HUDEP-2 (cell line): ENCODE results near the gene RFLNA.
"Not testable (repeated sequence)": the region's sequence is repeated elsewhere in the genome, so short reads cannot be mapped to it uniquely, and the experiment has no call there.

Experiments
- DNase-seq, 76 experiments: peaks; one replicate each; lab custom pipeline; 2025; ENCODE audit not compliant: unreplicated experiment in 76 of 76; lab: John Stamatoyannopoulos, UW

Gene RFLNA

DNA sequence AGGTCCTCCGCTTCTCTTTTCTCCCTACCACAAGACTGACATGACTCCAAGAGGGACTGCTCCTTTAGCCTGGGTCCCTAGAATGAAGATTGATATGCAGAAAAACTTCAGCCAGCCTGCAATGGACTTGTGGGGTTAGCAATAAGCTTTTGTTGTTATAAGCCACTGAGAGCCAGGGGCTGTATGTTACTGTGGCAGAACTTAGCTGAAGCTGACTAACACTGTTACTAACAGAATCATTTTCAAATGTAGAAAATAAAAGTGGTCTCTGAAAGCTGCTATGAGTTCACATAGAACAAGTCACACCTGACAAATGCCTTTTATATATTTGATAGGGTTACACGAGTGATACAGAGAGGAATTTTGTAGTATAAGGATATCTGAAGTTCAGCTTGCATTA is 13.6 kb upstream of the RFLNA start:
- no peak for DNase-seq

DNA sequence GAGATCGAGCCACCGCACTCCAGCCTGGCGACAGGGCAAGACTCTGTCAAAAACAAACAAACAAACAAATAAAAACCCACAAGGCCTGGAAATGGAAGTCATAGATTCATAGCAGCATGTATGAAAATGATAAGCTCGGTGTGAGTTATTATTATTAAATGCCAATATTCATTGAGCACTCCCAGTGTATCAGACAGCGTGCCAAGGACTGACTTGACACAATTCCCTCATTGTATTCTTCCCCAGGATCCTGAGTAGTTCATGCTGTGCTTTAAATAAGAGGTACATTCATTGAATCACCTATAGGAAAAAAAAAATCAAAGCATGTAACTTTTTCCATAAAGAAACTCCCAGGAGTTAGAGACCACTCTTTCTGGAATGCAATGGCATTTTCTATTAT is 12.6 kb upstream of the RFLNA start:
- no peak for DNase-seq

DNA sequence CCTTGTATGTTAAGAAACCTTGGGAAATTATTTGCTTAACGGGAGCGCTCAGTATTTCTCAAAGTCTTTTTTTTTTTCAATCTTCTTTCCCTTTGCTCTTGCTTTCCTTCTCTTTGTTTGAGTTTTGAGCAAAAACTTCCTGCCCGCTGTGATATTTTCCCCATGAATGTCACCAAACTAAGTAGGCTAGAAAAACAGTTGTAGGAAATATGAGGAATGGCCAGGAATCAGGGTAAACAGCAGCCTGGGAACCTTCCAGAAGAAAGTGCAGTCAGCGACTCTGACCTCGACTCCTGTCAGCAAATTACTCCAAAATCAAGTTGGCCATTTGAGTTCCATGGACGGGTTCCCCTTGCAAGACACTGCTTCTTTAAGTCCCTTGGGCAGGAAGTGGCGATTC is 11.6 kb upstream of the RFLNA start:
- DNase-seq: no peak

DNA sequence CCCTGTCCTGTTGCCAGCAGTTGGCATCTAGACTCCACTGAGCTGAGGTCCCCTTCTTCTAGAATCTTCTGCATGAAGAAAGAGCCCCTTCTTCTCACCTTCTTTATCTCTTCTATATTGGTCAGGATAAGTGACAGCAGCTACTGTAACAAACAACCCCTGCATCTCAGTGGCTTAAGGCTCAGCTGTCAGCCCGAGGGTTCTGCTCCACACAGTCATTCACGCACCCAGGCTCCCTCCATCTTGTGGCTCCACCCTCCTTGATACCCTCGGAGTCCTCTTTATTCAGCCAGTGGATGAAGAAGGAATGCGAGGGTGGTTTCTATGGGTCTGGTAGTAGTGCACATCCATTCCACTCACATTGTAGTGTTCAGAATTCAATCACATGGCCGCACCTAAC is 10.5 kb upstream of the RFLNA start:
- DNase-seq: no peak

DNA sequence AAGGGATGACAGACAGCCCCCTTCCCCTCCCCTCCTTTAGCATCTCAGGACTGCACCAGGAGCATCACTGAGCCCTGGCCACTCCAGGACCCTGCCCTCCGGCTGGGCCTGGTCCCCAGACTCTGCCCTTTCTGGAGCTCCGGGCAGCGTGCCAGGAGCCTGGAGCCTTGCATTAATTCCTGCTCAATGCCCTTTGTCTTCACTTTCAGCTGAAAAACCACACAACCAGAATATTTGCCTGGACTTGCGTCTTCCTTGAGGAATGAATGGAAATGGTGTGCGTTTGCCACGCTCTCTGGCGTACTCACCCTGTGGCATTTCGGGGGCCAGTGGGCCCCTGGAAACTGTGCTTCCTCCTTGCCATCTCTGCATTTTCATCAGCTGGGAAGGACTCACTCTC is 8.5 kb upstream of the RFLNA start:
- DNase-seq: no peak

DNA sequence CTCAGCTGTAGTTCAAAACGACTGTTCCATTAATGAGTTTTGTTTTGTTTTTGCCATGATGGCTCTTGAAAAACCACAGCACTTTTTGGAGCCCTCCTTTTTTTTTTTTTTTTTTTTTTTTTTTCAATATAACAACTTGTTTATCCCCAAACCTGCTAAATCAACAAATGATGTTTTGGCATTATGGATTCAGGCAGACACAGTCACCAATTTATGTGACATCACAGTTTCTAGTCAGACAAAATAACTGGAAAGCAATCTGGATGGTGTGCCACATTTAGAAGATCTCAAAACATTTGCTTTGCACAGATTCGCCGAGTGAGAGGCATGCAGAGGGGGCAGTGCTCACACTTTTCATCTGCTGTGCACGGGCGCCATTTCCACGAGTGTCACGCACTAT is 7.9 kb upstream of the RFLNA start:
- no peak for DNase-seq

DNA sequence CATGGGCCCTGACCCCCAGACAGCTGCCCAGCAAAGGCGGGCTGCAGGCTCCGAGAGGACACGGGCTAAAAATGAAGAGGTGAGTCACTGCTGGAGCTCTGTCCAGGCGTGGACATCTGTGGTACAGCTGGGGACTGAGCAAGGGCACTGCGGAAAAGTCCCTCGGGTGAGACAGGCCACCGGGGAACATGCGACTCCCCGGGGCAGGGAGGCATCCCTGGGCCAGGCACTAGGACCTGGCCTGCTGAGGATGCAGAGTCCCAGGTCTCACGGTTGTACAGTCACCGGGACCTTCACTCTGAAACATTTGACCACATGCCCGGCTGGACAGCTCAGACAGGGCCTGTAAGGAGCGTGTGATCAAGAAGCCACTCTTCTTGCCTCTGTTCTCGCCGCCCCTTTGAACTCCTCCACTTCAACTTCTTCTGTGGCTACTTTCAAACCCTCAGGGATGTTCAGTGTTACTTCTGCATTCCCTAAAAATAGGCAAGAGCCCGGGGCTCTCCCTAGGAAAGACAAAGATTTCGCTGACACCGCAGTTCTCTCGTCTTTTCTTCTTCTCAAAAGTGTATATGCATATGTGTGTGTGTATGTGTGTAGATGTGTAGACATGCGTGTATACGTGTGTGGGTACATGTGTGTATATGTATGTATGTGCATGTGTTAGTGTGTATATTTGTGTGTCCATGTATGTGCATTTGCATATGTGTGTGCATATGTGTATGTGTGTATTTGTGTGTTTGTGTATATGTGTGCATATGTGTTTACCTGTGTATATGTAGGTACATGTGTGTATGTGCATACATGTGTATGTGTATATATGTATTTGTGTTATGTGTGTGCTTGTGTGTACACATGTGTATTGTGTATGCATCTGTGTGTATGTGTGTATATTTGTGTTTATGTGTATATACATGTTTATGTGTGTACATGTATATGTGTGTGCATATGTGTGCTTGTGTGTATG is 5.0 kb upstream of the RFLNA start:
- DNase-seq: no peak

DNA sequence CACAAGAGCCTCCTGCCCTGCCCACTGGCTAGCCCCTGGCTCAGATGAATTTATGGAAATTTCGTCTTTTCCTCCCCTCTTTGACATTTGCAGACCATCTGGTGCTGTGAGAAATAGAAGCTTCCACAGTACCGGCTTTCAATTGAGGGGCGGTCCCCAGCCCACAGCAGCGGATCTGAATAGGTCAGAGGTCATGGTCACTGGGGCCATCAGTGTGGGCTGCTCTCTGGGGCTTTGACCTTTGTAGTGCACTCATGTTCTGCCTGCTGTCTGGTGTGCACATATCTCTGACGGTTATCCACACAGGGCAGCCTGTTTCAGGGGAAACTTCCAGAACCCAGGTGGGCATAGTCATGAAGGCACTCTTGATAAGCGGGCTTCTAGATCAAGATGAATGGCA is 2.5 kb upstream of the RFLNA start:
- DNase-seq: no peak

DNA sequence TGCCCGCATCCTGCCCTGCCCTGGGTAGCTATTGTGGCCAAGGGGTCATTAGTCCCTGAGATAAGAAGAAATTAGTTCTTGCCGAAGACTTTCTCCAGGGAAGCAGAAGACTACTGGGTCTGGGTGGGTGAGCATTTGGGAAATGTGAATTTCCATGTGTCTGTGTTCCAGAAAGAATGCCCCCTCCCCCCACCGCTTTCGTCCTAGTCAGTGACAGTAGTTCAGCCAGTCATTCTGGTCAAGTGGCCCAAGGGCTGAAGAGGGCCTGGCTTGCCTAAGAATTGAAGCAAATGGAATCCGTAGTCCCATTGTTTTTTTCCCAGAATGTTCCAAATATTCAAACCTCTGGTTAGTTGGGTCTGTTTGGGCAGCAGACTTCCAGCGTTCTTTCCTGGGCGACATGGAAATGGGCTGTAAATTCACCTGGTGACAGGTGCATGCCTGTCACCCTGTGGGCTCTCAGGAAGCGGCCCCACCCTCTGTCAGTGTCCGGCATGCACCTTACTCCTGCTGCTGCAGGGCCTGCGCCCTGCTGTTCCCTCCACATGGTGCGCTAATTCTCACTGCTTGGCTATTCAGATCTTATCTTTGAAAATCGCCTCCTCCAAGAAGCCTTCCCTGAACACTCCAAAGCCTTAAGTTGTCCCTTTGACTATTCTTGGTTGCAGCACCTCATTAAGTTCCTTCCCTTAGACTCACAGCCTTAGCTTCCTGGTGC is 1.4 kb upstream of the RFLNA start:
- no peak for DNase-seq

DNA sequence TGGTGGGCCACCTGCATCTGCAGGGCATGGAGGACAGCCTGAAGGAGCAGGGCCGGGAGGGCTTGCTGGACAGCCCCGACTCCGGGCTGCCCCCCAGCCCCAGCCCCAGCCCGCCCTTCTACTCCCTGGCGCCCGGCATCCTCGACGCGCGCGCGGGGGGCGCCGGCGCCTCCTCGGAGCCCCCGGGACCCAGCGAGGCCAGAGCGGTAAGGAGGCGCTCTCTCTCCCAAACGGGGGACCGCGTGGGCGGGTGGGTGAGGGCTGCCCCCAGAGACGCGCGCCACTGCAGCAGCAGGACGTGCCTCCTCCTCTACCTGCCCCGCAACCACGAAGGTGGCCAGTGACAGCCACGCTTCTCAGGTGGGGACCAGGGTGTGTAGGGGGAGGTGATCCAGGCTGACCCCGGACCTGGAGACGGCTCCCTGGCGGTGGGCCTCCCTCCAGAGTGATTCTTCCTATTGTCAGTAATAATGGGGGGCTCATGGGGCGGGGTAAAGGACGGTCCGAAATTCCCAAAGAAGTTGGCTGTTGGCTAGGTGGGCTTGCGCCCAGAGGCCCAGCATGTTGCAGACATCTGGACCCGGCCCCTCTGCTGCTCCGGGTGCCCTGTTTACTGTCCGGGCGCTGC is 652 bp downstream of the RFLNA start:
- no peak for DNase-seq

DNA sequence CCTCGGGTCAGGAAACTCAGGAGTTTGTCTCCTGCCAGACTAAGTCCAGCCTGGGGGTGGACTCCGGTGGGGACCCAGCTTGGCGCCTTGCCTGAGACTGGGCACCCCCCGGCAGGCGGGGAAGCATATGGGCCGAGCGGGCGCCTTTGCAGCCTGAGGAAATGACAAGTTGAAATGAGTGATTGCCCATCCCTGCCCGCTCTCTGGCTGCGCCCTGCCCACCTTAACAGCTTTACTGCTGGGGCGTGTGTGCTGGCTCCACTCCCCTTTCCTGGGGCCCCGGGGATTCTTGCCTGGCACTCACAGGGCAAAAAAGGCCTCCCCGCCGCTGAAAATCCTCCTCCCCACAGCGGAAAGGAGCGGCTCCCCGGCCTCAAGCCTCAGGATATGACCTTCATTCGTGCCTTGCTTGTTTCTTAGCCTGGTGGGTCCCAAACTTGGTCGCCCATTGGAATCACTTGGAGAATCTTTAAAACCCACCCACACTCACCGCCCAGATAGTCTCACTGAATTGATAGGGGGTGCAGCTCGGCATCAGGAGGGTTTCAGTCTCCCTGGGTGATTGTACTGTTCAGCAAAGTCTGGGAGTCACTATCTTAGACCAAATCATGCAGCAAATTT is 1.5 kb downstream of the RFLNA start:
- no peak for DNase-seq

DNA sequence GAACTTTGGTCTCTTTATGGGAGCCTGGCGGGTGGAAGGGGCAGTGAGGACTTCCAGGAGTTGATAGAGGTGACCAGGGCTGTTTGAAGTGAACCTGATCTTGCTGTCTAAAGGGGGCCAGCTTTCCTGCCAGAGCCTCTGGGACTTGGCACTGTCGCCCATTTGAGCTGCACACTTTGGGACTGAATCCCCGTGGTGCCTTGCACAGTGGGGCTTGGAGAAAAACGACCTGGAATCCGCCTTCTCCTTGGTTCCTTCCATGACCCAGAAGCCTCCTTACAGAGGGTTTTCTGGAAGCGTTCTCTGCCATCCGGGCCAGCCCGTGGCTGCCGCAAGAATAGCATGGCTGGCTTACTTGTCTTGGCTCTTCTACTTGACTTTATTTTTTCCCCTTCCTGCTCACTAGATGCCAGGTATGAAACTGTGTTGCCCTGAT is 2.0 kb downstream of the RFLNA start:
- no peak for DNase-seq

DNA sequence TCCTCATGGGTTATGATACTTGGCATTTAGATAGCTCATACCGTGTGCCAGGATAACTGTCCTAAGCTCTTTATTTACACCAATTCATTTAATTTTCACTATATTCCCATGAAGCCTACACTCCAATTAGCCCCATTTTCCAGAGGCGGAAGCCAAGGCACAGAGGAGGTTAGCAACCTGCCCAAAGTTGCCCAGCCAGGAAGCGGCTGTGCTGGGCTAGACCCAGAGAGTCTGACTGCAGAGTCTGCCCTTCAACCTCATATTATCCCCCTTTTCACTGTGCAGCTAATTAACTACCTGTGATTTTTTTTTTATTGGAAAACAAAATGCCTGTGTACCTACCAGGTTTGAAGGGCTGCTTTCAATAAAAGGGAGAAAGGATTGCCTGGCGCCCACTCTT is 2.5 kb downstream of the RFLNA start:
- DNase-seq: no peak

DNA sequence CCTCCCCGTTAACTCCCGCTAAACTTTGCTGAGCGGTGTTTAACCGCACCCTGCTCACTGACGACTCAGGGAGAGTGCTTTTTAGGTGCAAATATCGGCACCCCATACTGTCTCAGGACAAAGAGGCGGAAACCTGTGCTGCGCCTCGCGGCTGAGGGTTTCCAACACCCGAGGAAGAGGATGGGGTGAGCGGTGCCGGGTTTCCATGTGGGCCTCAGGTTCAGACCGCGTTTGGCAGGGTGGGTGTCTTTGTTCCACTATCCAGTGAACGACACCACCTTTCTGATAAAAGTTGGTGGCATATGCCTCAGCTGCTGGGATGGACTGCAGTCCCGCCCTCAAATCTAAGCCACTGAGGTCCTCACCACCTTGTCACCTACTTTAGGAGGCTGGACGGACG is 3.0 kb downstream of the RFLNA start:
- DNase-seq: no peak

DNA sequence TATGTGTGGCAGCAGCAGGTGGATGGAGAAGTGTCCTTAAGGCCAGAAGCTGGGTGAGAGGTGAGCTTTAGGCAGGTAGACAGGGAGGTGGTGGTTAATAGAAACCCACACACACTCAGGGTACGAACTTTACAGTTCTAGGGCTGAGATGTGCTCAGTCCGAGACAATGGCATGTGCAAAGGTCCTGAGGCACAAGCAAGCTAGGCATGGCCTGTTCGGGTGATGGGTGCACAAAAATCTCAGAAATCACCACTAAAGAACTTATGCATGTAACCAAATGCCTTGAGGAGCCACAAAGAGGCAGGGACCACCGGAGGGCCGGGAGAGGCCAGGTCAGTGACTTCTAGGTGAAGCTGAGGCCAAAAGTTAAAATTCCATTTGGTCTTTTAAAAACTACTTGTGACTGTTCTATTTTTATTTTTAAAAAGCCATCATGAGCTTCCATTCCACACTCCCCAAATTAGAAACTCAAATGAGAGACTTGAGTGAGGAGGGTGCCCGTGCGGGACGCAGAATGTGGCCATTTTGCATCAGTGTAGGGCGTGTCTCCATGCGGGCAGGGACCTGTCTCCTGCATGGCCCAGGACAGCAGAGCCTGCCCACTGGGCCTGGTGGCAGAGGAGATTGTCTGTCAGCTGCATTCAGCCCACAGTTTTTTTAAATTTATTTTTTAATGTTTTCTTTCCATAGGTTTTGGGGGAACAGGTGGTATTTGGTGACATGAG is 4.0 kb downstream of the RFLNA start:
- no peak for DNase-seq

DNA sequence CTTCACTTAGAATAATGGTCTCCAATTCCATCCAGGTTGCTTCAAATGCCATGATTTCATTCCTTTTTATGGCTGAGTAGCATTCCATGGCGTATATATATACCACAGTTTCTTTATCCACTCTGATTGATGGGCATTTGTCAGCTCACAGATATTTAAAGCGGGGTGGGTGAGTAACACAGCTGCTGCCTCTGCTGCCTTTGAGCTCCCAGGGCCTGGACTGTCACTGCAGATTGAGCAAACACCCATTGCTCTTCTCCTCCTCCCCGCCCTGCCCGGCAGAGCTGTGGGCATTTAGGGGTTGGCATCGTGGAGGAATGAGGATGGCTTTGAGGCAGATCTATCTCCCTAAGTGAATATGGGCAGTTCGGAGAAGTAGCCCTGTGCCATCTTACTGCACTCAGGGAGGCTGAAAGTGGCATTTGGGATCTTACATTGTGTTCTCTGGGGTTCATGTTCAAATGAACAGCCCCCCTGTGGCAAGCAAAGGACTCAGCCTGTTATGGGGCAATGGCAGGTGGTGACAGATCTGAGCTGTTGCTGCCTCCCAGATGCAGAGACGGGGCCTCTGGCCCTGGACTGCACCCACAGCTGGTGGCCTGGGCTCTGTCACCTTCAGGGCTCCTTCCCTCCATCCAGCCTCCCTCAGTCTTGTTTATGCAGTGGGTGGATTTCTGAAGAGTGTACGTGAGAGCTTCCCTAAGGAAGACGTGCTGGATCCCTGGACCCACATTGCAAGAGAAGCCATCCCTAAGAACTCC is 4.9 kb downstream of the RFLNA start:
- no peak for DNase-seq

DNA sequence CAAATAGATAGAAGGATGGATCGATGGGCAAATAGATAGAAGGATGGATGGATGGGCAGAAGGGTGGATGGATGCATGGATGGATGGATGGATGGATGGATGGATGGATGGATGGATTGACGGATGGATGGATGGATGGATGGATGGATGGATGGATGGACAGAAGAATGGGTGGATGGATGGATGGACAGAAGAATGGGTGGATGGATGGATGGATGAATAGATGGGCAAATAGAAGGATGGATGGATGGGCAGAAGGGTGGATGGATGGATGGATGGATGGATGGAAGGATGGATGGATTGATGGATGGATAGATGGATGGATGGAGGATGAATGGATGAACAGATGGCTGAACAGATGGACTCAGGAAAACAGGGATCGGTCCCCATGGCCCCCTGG is 5.8 kb downstream of the RFLNA start:
- not testable (repeated sequence) for DNase-seq

DNA sequence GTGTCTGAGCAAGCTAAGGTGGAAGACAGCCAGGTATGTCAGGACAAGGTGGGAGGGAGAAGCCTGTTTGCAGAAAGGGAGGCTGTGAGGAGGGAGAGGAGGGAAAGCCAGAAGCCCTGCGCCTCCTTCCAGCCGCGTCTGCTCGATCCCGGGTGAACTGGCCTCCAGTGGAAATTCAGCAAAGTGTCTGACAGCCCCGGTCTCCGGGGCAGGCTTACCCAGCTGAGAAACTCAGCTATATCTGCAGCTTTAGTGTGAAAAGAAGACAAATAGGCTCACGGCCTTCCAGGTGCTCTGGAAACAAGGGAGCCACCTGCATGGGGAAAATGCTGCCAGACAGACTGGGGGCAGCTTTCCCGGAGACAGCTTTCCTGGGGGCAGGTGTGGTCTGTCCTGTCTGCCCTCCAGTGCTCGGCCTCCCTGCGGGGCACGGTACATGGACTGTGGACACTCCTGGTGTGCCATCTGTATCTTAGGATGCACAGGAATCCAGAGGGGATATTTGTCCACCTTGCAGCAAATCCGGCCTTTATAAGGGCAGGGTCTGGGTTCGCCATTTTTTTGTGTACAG is 6.3 kb downstream of the RFLNA start:
- DNase-seq: no peak

DNA sequence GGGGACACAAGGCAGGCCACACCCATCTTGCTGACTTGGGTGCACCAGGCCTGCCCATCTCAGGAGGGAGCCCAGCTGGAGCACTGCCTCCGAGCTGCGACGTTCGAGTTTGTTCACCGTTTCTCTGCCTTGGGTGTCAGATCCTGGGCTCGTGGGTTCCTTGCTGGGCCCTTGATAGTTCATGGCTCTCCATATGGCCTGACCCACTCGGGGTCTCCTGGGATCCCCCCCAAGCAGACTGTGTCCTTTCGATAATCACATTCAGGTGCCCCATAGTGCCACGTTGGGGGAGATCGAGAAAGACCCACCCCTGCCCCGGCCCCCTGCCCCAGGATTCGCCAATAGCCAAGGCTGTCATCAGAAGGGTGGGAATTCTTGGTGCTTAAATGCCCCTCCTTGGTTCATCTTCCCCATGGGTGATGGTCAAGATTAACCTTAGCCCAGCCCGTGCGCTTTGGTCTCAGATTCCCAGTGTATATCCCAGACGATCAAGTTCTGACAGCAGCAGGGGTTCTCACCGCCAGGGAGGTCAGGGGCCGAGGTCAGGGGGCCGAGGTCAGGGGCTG is 7.4 kb downstream of the RFLNA start:
- DNase-seq: no peak
